ENCODE data around the gene TLE3. TPM values are rescaled to one million over a fixed set of nuclear protein-coding genes. Genes with fewer than 3 reads are reported as not detected.

TLE3 gene
- total RNA-seq, 2 experiments from 2014 or later: 159 to 167 TPM

- H3K27ac ChIP-seq (ENCODE audit: low read depth in 1 of 2, low read length in 2 of 2): no peak overlapping the region
- peaks cover 9% of the 10 kb centered on the region for H3K27me3 Mint-ChIP-seq
- no peaks in the 10 kb centered on the region for H3K9me3 Mint-ChIP-seq
- POLR2A ChIA-PET: no interaction called here
- no peak overlapping the region for H3K4me3 ChIP-seq (ENCODE audit: low read length)
- CTCF ChIA-PET: no interaction called here
- H3K4me3 Mint-ChIP-seq: no peak overlapping the region
- no peaks in the 10 kb centered on the region for H3K27me3 ChIP-seq (ENCODE audit: control insufficient read depth in 1 of 2, insufficient read depth in 2 of 2, low read length in 2 of 2)
- no peak for ATAC-seq (ENCODE audit: poor library complexity)
- H3K36me3 ChIP-seq (ENCODE audit: insufficient read depth, low read length): no peaks in the 10 kb centered on the region
- TF ChIP-seq CTCF (IDR thresholded peaks at IDR 0.05): no peak
- peaks cover 22% of the 10 kb centered on the region for H3K4me1 ChIP-seq (ENCODE audit: insufficient read depth, low read length)
- intact Hi-C loops (cut with DNase I, micrococcal nuclease): no loop called here
- peaks cover 27% of the 10 kb centered on the region for H3K4me1 Mint-ChIP-seq (ENCODE audit: low read depth)
- H3K9me3 ChIP-seq (ENCODE audit: control insufficient read depth in 1 of 2, insufficient read depth in 1 of 2, low read length in 2 of 2): no peaks in the 10 kb centered on the region
- H3K36me3 Mint-ChIP-seq (ENCODE audit: low read depth): peaks cover 7% of the 10 kb centered on the region
- DNase-seq: no peak
- no peak overlapping the region for H3K27ac Mint-ChIP-seq
Measured at GRCh38 chr15:70103880-70104626, 6.3 kb upstream of the TLE3 start.

GRCh38 chr15:70102827-70103226, 5.1 kb upstream of the TLE3 start:
- intact Hi-C loops (cut with DNase I, micrococcal nuclease): no loop called here
- peaks cover 9% of the 10 kb centered on the region for H3K36me3 Mint-ChIP-seq (ENCODE audit: low read depth)
- TF ChIP-seq CTCF (IDR thresholded peaks at IDR 0.05): no peak
- H3K27me3 Mint-ChIP-seq: peaks cover 9% of the 10 kb centered on the region
- ChIA-PET POLR2A (interaction anchor here (0.9 to 9.4 kb wide), 2 partner anchors 8 to 346 kb away, joined by 4 to 160 read pairs; no protein-coding TSS in a partner anchor), CTCF (interaction anchor here (1.0 kb wide), 1 partner anchor 374 kb away, joined by 3 read pairs; no protein-coding TSS in a partner anchor)
- ATAC-seq (ENCODE audit: poor library complexity) (no peak), DNase-seq (no peak)
- Histone ChIP-seq H3K4me1 (ENCODE audit: insufficient read depth, low read length) (peaks cover 31% of the 10 kb centered on the region), H3K4me3 (ENCODE audit: low read length) (no peak overlapping the region), H3K9me3 (ENCODE audit: control insufficient read depth in 1 of 2, insufficient read depth in 1 of 2, low read length in 2 of 2) (no peaks in the 10 kb centered on the region), H3K27ac (ENCODE audit: low read depth in 1 of 2, low read length in 2 of 2) (no peak overlapping the region), H3K36me3 (ENCODE audit: insufficient read depth, low read length) (no peaks in the 10 kb centered on the region), H3K27me3 (ENCODE audit: control insufficient read depth in 1 of 2, insufficient read depth in 2 of 2, low read length in 2 of 2) (no peaks in the 10 kb centered on the region)
- H3K4me1 Mint-ChIP-seq (ENCODE audit: low read depth): peaks cover 33% of the 10 kb centered on the region
- H3K9me3 Mint-ChIP-seq: no peaks in the 10 kb centered on the region
- H3K4me3 Mint-ChIP-seq: no peak overlapping the region
- H3K27ac Mint-ChIP-seq: no peak overlapping the region

- Mint-ChIP-seq H3K4me3 (peak overlapping the region; percentile 60), H3K27ac (peak overlapping the region; percentile 21), H3K27me3 (peaks cover 9% of the 10 kb centered on the region), H3K36me3 (ENCODE audit: low read depth) (peaks cover 16% of the 10 kb centered on the region), H3K9me3 (no peaks in the 10 kb centered on the region), H3K4me1 (ENCODE audit: low read depth) (peaks cover 38% of the 10 kb centered on the region)
- no peak for TF ChIP-seq CTCF (IDR thresholded peaks at IDR 0.05)
- peaks cover 36% of the 10 kb centered on the region for H3K4me1 ChIP-seq (ENCODE audit: insufficient read depth, low read length)
- DNase-seq: no peak
- H3K36me3 ChIP-seq (ENCODE audit: insufficient read depth, low read length): no peaks in the 10 kb centered on the region
- intact Hi-C loops (cut with DNase I, micrococcal nuclease): loop anchor here in 1 of 2 experiments (2.0 kb wide), 2 partner anchors 157 to 345 kb away; no protein-coding TSS in a partner anchor
- no peak overlapping the region for H3K27ac ChIP-seq (ENCODE audit: low read depth in 1 of 2, low read length in 2 of 2)
- ChIA-PET CTCF (interaction anchor here (0.9 to 1.3 kb wide), 3 partner anchors 9 to 345 kb away, joined by 3 to 4 read pairs (median 4); no protein-coding TSS in a partner anchor), POLR2A (interaction anchor here (0.6 to 9.4 kb wide), 6 partner anchors 11 to 508 kb away, joined by 3 to 160 read pairs (median 8); no protein-coding TSS in a partner anchor)
- ATAC-seq (ENCODE audit: poor library complexity): no peak
- no peak overlapping the region for H3K4me3 ChIP-seq (ENCODE audit: low read length)
- no peaks in the 10 kb centered on the region for H3K27me3 ChIP-seq (ENCODE audit: control insufficient read depth in 1 of 2, insufficient read depth in 2 of 2, low read length in 2 of 2)
- no peaks in the 10 kb centered on the region for H3K9me3 ChIP-seq (ENCODE audit: control insufficient read depth in 1 of 2, insufficient read depth in 1 of 2, low read length in 2 of 2)
Measured at GRCh38 chr15:70101459-70102113, 3.9 kb upstream of the TLE3 start.
